WTC11 (cell line): ENCODE measurements around the gene TRIM47. TPM values are rescaled to one million over a fixed set of nuclear protein-coding genes. Genes with fewer than 3 reads are reported as not detected.

Experiments
- ATAC-seq: fragments of 200-7000 bp; cut with Tn5 transposase; 2 replicates; pipeline ENCODE4 v1.10.0; 2021; ENCODE audit warnings: mild to moderate bottlenecking, moderate library complexity
- CTCF ChIA-PET: fragments of 300-600 bp; sonication (Branson Sonifier 250); formaldehyde crosslinking; loops from one replicate; lab custom pipeline; 2021; ENCODE audit warnings: antibody characterized with exemption; lab: Charles Lee
- POLR2A ChIA-PET: fragments of 350-600 bp; sonication (Branson Sonifier 250); formaldehyde crosslinking; loops from one replicate; lab custom pipeline; 2021; ENCODE audit warnings: antibody characterized with exemption; lab: Charles Lee
- DNase-seq: peaks from one replicate; pipeline ENCODE4 v3.0.0; 2021; ENCODE audit warnings: low spot score
- H3K27ac Mint-ChIP-seq: 2 replicates; pipeline ENCODE4 v1.8.0; 2021; ENCODE audit warnings: mixed read lengths
- H3K27me3 Mint-ChIP-seq: 2 replicates; pipeline ENCODE4 v1.8.0; 2021; ENCODE audit warnings: low read depth, mild to moderate bottlenecking, moderate library complexity, mixed read lengths
- H3K36me3 Mint-ChIP-seq: 2 replicates; pipeline ENCODE4 v1.8.0; 2021; ENCODE audit warnings: mixed read lengths
- H3K4me1 Mint-ChIP-seq: 2 replicates; pipeline ENCODE4 v1.8.0; 2022; ENCODE audit warnings: mixed read lengths
- H3K4me3 Mint-ChIP-seq: 2 replicates; pipeline ENCODE4 v1.8.0; 2021; ENCODE audit warnings: mild to moderate bottlenecking, moderate library complexity, mixed read lengths
- H3K9me3 Mint-ChIP-seq: 2 replicates; pipeline ENCODE4 v1.8.0; 2021; ENCODE audit warnings: mixed read lengths
- ATF1 ChIP-seq: sonication (generic); formaldehyde crosslinking; IDR thresholded peaks from 2 replicates; pipeline ENCODE4 v1.8.1; 2023; ENCODE audit warnings: mild to moderate bottlenecking, moderate library complexity, missing genetic modification reagents
- ELF4 ChIP-seq: sonication (generic); formaldehyde crosslinking; IDR thresholded peaks from 2 replicates; pipeline ENCODE4 v1.8.1; 2022; ENCODE audit warnings: low read depth, mild to moderate bottlenecking, moderate library complexity, missing genetic modification reagents
- FOXP1 ChIP-seq: sonication (generic); formaldehyde crosslinking; IDR thresholded peaks from 2 replicates; pipeline ENCODE4 v1.8.0; 2022; ENCODE audit warnings: missing genetic modification reagents, mild to moderate bottlenecking, moderate library complexity, borderline replicate concordance
- NFATC4 ChIP-seq: fragments of 250-450 bp; sonication (Bioruptor Pico); IDR thresholded peaks from 2 replicates; pipeline ENCODE4 v1.9.0; 2021; ENCODE audit warnings: mild to moderate bottlenecking
- PRRX2 ChIP-seq: fragments of 250-450 bp; sonication (Bioruptor Pico); IDR thresholded peaks from 2 replicates; pipeline ENCODE4 v1.8.0; 2021; ENCODE audit warnings: mild to moderate bottlenecking
- RELA ChIP-seq: sonication (generic); formaldehyde crosslinking; IDR thresholded peaks from 2 replicates; pipeline ENCODE4 v1.8.1; 2022; ENCODE audit warnings: missing genetic modification reagents, mild to moderate bottlenecking, borderline replicate concordance
- SP1 ChIP-seq: sonication (generic); formaldehyde crosslinking; conservative IDR thresholded peaks from 2 replicates; pipeline ENCODE4 v1.8.1; 2022; ENCODE audit warnings: missing genetic modification reagents
- ZNF121 ChIP-seq: sonication (generic); formaldehyde crosslinking; IDR thresholded peaks from 2 replicates; pipeline ENCODE4 v1.8.0; 2023; ENCODE audit warnings: missing genetic modification reagents
- ZNF416 ChIP-seq: fragments of 250-450 bp; sonication (Bioruptor Pico); IDR thresholded peaks from 2 replicates; pipeline ENCODE4 v1.9.0; 2021; ENCODE audit warnings: mild to moderate bottlenecking, inconsistent platforms
- ZNF423 ChIP-seq: fragments of 250-450 bp; sonication (Bioruptor Pico); IDR thresholded peaks from 2 replicates; pipeline ENCODE4 v2.1.2; 2022; ENCODE audit warnings: mild to moderate bottlenecking, moderate library complexity
- ZNF671 ChIP-seq: fragments of 250-450 bp; sonication (Bioruptor Pico); IDR thresholded peaks from 2 replicates; pipeline ENCODE4 v1.8.0; 2021; ENCODE audit warnings: mild to moderate bottlenecking
- total RNA-seq: library from RNA; stranded (reverse); gene quantifications from 3 replicates; pipeline ENCODE4 v1.2.3, GENCODE V29; 2021
- TF ChIP-seq, protein P1 (sequence below): fragments of 200-600 bp; IDR thresholded peaks from 2 replicates; pipeline ENCODE4 v1.8.0; 2022; ENCODE audit warnings: antibody characterized with exemption
- TF ChIP-seq, protein P2 (sequence below): fragments of 250-450 bp; sonication (Bioruptor Pico); IDR thresholded peaks from 2 replicates; pipeline ENCODE4 v1.8.0; 2021; ENCODE audit warnings: mild to moderate bottlenecking
- TF ChIP-seq, protein P3 (sequence below): sonication (generic); formaldehyde crosslinking; IDR thresholded peaks from 2 replicates; pipeline ENCODE4 v1.8.0; 2023; ENCODE audit warnings: mild to moderate bottlenecking, missing genetic modification reagents
- TF ChIP-seq, protein P4 (sequence below): sonication (generic); formaldehyde crosslinking; IDR thresholded peaks from 2 replicates; pipeline ENCODE4 v1.8.0; 2023; ENCODE audit warnings: missing genetic modification reagents, mild to moderate bottlenecking, borderline replicate concordance
- TF ChIP-seq, protein P5 (sequence below): sonication (generic); formaldehyde crosslinking; IDR thresholded peaks from 2 replicates; pipeline ENCODE4 v1.8.1; 2023; ENCODE audit warnings: mild to moderate bottlenecking, moderate library complexity, missing genetic modification reagents
- TF ChIP-seq, protein P6 (sequence below): sonication (generic); formaldehyde crosslinking; IDR thresholded peaks from 2 replicates; pipeline ENCODE4 v1.8.0; 2022; ENCODE audit warnings: mild to moderate bottlenecking, missing genetic modification reagents

TRIM47 gene
- total RNA-seq, 1 experiment from 2014 or later, result 10.0 TPM

DNA sequence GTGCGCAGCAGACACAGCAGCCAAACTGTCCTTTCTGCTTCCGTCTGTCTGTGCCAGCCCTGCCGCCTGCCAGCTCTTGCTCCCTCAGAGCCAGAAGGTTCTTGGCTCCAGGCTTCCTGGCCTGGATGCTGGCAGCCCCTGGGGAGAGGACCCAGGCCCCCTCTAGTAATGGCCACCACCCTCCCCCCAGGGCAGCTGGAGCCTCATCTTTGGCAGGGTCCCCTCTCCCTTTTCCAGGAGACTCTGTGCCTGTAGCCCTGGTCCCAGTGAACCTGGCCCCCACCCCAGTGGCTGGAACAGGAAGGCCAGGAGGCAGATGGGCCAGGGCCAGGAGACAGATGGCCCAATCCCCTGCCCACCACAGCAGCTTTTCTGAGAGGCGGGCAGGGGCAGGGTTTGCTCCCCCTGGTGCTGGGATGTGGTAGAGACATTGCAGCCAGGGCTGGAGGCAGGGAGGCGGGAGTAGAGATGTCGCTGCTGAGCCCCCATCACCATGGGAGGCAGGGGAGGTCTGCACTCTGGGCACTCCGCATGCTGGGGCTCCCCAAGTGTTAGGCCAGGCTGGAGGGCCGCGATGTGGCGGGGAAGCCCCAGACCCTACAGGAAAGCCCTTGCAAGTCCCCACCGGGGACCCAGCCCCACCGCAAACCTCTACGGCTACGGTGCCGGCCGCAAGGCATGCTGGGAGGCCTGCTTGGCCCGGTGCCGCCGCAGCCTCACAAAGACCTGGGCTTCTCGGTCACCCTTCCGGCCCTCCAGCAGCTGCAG, 50.9 kb downstream of the TRIM47 start:
- Mint-ChIP-seq H3K4me3 (peak overlapping the region; percentile 47), H3K36me3 (peaks cover 5% of the 10 kb centered on the region; the same call in 1 of the 2 replicates), H3K27ac (peak overlapping the region; percentile 63; the same call in 1 of the 2 replicates), H3K4me1 (peaks cover 27% of the 10 kb centered on the region), H3K27me3 (no peaks in the 10 kb centered on the region), H3K9me3 (no peaks in the 10 kb centered on the region)
- DNase-seq (peak; percentile 91), ATAC-seq (peak; percentile 74)
- POLR2A ChIA-PET, result interaction anchor here (0.6 to 1.7 kb wide), 6 partner anchors 11 to 74 kb away, joined by 3 to 4 read pairs (median 4); partner anchors contain the start of genes UNC13D, UNK and WBP2
- CTCF ChIA-PET, result interaction anchor here (0.6 to 5.5 kb wide), 46 partner anchors 9 to 866 kb away, joined by 3 to 180 read pairs (median 4); partner anchors contain the start of genes GALK1, TRIM47, TRIM65 and UNC13D
- TF ChIP-seq ZNF423 (CRISPR knock-in tag) (peak; percentile 0; the same call in 1 of the 2 replicates), SP1 (CRISPR knock-in tag) (no peak), ATF1 (CRISPR knock-in tag) (0 out of 2 replicates have a peak, but pooled peaks have one; percentile 16), RELA (CRISPR knock-in tag) (no peak), FOXP1 (CRISPR knock-in tag) (peak; percentile 79; the same call in 1 of the 2 replicates), ZNF121 (CRISPR knock-in tag) (peak; percentile 45; the same call in 1 of the 2 replicates), PRRX2 (CRISPR knock-in tag) (0 out of 2 replicates have a peak, but pooled peaks have one; percentile 35), NFATC4 (CRISPR knock-in tag) (no peak), ELF4 (CRISPR knock-in tag) (no peak), ZNF671 (CRISPR knock-in tag) (0 out of 2 replicates have a peak, but pooled peaks have one; percentile 45), ZNF416 (CRISPR knock-in tag) (peak; percentile 76; the same call in 1 of the 2 replicates)
- TF ChIP-seq, protein P1, sequence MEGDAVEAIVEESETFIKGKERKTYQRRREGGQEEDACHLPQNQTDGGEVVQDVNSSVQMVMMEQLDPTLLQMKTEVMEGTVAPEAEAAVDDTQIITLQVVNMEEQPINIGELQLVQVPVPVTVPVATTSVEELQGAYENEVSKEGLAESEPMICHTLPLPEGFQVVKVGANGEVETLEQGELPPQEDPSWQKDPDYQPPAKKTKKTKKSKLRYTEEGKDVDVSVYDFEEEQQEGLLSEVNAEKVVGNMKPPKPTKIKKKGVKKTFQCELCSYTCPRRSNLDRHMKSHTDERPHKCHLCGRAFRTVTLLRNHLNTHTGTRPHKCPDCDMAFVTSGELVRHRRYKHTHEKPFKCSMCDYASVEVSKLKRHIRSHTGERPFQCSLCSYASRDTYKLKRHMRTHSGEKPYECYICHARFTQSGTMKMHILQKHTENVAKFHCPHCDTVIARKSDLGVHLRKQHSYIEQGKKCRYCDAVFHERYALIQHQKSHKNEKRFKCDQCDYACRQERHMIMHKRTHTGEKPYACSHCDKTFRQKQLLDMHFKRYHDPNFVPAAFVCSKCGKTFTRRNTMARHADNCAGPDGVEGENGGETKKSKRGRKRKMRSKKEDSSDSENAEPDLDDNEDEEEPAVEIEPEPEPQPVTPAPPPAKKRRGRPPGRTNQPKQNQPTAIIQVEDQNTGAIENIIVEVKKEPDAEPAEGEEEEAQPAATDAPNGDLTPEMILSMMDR, result peak; percentile 71
- TF ChIP-seq, protein P2, sequence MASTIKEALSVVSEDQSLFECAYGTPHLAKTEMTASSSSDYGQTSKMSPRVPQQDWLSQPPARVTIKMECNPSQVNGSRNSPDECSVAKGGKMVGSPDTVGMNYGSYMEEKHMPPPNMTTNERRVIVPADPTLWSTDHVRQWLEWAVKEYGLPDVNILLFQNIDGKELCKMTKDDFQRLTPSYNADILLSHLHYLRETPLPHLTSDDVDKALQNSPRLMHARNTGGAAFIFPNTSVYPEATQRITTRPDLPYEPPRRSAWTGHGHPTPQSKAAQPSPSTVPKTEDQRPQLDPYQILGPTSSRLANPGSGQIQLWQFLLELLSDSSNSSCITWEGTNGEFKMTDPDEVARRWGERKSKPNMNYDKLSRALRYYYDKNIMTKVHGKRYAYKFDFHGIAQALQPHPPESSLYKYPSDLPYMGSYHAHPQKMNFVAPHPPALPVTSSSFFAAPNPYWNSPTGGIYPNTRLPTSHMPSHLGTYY (CRISPR knock-in tag), result 0 out of 2 replicates have a peak, but pooled peaks have one; percentile 13
- TF ChIP-seq, protein P3, sequence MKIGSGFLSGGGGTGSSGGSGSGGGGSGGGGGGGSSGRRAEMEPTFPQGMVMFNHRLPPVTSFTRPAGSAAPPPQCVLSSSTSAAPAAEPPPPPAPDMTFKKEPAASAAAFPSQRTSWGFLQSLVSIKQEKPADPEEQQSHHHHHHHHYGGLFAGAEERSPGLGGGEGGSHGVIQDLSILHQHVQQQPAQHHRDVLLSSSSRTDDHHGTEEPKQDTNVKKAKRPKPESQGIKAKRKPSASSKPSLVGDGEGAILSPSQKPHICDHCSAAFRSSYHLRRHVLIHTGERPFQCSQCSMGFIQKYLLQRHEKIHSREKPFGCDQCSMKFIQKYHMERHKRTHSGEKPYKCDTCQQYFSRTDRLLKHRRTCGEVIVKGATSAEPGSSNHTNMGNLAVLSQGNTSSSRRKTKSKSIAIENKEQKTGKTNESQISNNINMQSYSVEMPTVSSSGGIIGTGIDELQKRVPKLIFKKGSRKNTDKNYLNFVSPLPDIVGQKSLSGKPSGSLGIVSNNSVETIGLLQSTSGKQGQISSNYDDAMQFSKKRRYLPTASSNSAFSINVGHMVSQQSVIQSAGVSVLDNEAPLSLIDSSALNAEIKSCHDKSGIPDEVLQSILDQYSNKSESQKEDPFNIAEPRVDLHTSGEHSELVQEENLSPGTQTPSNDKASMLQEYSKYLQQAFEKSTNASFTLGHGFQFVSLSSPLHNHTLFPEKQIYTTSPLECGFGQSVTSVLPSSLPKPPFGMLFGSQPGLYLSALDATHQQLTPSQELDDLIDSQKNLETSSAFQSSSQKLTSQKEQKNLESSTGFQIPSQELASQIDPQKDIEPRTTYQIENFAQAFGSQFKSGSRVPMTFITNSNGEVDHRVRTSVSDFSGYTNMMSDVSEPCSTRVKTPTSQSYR (CRISPR knock-in tag), result 0 out of 2 replicates have a peak, but pooled peaks have one; percentile 40
- TF ChIP-seq, protein P4, sequence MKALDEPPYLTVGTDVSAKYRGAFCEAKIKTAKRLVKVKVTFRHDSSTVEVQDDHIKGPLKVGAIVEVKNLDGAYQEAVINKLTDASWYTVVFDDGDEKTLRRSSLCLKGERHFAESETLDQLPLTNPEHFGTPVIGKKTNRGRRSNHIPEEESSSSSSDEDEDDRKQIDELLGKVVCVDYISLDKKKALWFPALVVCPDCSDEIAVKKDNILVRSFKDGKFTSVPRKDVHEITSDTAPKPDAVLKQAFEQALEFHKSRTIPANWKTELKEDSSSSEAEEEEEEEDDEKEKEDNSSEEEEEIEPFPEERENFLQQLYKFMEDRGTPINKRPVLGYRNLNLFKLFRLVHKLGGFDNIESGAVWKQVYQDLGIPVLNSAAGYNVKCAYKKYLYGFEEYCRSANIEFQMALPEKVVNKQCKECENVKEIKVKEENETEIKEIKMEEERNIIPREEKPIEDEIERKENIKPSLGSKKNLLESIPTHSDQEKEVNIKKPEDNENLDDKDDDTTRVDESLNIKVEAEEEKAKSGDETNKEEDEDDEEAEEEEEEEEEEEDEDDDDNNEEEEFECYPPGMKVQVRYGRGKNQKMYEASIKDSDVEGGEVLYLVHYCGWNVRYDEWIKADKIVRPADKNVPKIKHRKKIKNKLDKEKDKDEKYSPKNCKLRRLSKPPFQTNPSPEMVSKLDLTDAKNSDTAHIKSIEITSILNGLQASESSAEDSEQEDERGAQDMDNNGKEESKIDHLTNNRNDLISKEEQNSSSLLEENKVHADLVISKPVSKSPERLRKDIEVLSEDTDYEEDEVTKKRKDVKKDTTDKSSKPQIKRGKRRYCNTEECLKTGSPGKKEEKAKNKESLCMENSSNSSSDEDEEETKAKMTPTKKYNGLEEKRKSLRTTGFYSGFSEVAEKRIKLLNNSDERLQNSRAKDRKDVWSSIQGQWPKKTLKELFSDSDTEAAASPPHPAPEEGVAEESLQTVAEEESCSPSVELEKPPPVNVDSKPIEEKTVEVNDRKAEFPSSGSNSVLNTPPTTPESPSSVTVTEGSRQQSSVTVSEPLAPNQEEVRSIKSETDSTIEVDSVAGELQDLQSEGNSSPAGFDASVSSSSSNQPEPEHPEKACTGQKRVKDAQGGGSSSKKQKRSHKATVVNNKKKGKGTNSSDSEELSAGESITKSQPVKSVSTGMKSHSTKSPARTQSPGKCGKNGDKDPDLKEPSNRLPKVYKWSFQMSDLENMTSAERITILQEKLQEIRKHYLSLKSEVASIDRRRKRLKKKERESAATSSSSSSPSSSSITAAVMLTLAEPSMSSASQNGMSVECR, result 0 out of 2 replicates have a peak, but pooled peaks have one; percentile 27
- TF ChIP-seq, protein P5, sequence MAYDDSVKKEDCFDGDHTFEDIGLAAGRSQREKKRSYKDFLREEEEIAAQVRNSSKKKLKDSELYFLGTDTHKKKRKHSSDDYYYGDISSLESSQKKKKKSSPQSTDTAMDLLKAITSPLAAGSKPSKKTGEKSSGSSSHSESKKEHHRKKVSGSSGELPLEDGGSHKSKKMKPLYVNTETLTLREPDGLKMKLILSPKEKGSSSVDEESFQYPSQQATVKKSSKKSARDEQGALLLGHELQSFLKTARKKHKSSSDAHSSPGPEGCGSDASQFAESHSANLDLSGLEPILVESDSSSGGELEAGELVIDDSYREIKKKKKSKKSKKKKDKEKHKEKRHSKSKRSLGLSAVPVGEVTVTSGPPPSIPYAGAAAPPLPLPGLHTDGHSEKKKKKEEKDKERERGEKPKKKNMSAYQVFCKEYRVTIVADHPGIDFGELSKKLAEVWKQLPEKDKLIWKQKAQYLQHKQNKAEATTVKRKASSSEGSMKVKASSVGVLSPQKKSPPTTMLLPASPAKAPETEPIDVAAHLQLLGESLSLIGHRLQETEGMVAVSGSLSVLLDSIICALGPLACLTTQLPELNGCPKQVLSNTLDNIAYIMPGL (CRISPR knock-in tag), result peak; percentile 84; the same call in 1 of the 2 replicates
- TF ChIP-seq, protein P6, sequence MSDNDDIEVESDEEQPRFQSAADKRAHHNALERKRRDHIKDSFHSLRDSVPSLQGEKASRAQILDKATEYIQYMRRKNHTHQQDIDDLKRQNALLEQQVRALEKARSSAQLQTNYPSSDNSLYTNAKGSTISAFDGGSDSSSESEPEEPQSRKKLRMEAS (CRISPR knock-in tag), result peak; percentile 69; the same call in 1 of the 2 replicates
